ENCODE results near the gene SGIP1.
"Not testable (repeated sequence)": the region's sequence is repeated elsewhere in the genome, so short reads cannot be mapped to it uniquely, and the experiment has no call there.

The SGIP1 gene

DNA sequence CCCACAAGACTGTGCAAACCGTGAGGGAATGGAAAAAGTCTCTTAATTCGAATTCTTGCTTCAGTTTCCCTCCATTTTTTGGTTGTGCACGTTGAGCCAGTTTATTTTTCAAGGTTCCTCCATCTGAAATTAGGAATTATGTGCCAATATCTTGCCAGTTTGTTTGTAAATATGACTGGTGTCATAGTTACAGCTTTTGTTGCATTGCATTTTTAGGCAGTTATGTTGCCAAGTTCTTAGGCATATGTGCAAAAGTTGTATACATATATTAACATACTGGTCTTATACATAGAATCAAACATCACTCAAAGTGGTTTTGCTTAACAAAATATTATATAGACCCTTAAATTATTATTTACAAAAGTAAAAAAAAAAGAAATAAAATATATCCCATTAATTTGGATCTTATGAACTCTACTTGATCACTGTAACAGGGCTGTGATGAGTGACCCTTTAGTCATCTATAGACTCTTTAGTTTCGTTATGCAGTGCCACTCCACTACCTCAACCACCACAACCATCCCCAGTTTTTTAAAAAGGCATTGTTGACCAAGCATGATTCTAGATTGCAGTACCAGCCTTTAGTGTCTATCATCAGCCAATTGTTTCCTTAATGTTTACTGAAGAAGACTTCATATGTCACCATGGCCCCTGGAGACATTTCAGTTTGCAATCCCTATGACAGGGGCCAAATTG lies 197.4 kb downstream of the SGIP1 start:
- no peak for DNase-seq

- no peak for DNase-seq
These were observed 198.6 kb downstream of the SGIP1 start for GRCh38 chr1:66732407-66733166.

GRCh38 chr1:66733348-66734017 lies 199.5 kb downstream of the SGIP1 start:
- no peak for DNase-seq

DNA sequence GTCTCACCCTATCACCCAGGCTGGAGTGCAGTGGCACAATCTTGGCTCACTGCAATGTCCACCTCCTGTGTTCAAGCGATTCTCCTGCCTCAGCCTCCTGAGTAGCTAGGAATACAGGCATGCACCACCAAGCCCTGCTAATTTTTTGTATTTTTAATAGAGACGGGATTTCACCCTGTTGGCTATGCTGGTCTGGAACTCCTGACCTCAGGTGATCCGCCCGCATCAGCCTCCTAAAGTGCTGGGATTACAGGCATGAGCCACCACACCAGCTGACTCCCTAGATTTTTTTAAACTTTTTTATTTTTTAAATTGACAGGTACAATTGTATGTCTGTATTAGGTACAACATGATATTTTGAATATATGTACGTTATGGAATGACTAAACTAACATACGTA lies 200.6 kb downstream of the SGIP1 start:
- not testable (repeated sequence) for DNase-seq

- no peak for DNase-seq
These were observed 203.9 kb downstream of the SGIP1 start for GRCh38 chr1:66737836-66738235.

DNA sequence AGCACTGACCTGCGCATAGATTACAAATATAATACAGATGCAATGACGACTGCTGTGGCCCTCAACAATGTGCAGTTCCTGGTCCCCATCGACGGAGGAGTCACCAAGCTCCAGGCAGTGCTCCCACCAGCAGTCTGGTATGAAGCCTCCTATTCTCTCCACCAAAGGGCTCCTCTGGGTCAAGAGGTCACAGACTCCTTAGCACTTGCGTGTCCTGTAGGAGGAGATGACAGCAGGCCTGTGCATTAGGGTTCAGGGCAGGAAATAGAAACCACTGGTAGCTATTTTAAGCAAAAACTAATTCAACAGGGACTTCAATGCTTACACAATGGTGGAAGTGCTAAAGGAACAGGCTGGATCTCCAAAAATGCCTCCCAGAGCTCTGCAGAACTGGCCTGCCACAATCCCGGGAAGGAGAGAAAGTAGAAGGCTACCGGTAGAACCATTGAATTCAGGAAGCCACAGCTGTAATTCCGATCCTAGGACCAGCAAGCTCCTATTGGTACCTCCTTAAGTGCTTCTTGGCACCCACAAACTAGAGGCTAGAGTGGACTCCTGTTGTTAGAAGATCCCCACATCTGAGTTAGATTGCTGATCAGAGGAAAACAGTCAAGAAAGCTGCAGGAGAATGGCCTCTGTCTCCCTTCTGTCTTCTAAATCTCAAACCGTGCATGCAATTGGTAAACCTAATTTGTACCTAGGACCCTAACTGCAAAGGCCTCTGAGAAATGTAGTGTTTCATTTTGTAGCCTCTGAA lies 205.6 kb downstream of the SGIP1 start:
- no peak for DNase-seq

- DNase-seq, result no peak
These were observed 211.5 kb downstream of the SGIP1 start for GRCh38 chr1:66745451-66745850.

GRCh38 chr1:66747501-66747900 lies 213.5 kb downstream of the SGIP1 start:
- DNase-seq, result no peak

GRCh38 chr1:66750577-66750976 lies 216.6 kb downstream of the SGIP1 start:
- no peak for DNase-seq

GRCh38 chr1:66751160-66751559 lies 217.2 kb downstream of the SGIP1 start:
- DNase-seq, result no peak

GRCh38 chr1:66752000-66752592 lies 218.1 kb downstream of the SGIP1 start, which contains the start of gene DYNLT5:
TSS of gene DYNLT5 (plus strand) at chr1:66752459. CDS start at chr1:66754659, 2,200 bp downstream.
- DNase-seq, result no peak

GRCh38 chr1:66752671-66753371 lies 218.9 kb downstream of the SGIP1 start:
- no peak for DNase-seq

DNA sequence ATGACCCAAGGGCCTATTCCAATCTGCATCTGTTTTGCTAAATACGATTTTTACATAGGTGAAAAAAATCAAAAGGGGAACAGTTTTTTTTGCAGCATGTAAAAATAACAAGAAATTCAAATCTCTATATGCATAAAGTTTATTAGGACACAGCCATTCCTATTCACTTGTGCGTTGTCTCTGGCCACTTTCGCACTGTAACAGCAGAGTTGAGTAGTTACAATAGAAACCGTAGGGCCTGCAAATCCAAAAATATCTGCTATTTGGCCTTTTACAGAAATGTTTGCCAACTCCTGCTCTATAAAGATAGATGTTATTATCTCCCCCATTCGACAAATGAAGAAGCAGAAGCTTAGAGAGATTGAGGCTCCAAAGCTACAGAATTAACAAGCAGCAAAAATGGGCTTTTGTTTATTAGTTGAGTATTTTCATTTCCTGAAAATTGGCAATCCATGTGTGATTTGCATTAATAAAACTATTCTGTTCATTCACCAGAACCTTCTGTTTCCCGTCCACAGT lies 223.8 kb downstream of the SGIP1 start:
- no peak for DNase-seq

- DNase-seq, result no peak
These were observed 224.3 kb downstream of the SGIP1 start for GRCh38 chr1:66758241-66758755.

- no peak for DNase-seq
These were observed 226.6 kb downstream of the SGIP1 start for GRCh38 chr1:66760506-66760905.

DNA sequence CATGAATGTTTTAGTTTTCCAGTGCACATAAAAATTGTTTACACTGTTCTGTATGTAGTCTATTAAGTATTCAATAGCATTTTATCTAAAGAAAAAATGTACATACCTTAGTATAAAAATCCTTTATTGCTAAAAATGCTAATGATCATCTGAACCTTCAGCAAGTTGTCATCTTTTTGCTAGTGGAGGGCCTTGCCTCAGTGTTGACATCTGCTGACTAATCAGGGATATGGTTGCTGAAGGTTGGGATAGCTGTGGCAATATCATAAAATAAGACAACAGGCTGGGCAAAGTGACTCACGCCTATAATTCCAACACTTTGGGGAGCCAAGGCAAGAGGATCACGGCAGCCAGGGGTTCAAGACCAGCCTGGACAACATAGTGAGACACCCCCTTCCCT lies 227.3 kb downstream of the SGIP1 start:
- DNase-seq, result no peak

DNA sequence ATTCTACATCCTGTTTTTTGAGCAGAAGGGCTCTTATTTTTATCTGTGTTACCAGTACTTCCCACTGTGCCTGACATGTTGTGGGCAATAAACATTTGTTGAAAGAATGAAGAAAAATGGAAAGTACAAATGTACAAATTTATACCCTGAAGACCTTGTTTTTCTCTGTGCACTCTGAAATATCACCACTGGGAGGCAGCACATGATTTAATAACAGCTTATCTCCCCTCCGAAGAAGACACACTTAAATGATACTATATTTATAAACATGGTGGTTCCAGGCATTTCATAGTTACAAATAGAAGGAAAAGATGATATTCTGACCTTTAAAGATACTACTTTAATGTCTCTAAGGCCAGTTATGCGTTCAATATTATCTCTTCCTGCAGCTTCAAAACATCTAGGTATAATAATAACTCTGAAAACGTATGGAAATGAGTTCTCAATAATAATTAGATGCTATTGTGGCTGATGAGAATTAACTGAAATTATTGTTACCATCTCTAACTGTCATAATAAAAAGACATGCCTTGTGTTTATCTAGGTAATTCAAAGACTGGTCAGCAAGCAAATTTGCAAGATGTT lies 231.1 kb downstream of the SGIP1 start:
- DNase-seq, result peak; percentile 18

GRCh38 chr1:66767626-66768025 lies 233.7 kb downstream of the SGIP1 start:
- DNase-seq, result no peak

DNA sequence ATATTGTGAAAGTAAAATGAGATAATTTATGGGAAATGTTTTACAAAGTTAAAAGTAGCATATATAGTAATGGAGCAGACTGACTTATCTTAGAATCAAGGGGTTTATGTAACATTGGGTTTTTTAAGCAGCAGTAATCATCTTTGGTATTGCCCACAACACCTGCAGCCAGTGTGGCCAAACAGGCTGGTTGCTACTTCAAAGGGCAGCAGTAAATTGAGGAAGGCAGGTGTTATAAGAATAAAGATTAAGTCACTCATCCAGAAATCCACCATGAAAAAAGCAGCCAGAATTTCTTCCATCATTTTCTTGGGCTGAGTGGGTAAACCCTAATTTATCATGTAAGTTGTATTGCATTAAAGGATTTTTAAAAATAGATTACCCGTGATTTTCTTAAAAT lies 235.0 kb downstream of the SGIP1 start:
- DNase-seq, result no peak

DNA sequence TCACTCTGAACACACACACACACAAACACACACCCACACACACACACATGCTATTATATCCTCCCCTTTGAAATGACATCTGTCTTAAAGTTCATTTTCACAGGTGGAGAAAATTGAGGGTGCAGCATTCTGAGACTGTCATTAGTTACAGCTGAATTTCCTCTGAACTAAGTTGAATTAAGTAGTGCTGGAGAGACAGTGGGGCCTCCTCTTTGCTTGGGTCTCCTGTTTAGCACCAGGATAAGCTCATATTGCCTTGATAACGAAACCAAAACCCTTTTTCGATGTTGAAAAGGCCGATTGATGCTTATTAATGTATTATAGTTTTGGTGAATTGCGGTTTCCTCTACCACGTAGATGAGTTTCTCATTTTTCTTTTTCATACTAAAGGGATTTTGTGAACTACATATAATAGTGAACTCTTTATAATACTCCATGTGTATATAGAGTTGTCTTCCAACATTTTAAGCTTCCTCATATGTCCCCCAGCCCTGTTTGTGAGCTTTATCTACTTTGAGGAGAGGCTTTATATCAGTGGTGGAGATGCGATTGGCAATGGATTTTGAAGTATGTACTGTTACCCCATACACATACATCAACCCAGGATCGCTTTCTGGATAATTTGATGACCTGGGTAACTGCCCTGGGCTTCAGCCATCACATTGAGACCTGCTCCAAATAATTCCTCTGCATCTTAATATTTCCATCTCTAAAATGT lies 235.7 kb downstream of the SGIP1 start:
- no peak for DNase-seq

All from T1000 (cell line).